ENCODE measurements around the gene CYP3A5. TPM values are rescaled to one million over a fixed set of nuclear protein-coding genes. Genes with fewer than 3 reads are reported as not detected.

The CYP3A5 gene
- total and polyA plus RNA-seq, 2 of the 13 experiments (the other 11 are each of a cell fraction or from before 2014, with no cell fraction given), result 5.7 to 9.3 TPM

DNA sequence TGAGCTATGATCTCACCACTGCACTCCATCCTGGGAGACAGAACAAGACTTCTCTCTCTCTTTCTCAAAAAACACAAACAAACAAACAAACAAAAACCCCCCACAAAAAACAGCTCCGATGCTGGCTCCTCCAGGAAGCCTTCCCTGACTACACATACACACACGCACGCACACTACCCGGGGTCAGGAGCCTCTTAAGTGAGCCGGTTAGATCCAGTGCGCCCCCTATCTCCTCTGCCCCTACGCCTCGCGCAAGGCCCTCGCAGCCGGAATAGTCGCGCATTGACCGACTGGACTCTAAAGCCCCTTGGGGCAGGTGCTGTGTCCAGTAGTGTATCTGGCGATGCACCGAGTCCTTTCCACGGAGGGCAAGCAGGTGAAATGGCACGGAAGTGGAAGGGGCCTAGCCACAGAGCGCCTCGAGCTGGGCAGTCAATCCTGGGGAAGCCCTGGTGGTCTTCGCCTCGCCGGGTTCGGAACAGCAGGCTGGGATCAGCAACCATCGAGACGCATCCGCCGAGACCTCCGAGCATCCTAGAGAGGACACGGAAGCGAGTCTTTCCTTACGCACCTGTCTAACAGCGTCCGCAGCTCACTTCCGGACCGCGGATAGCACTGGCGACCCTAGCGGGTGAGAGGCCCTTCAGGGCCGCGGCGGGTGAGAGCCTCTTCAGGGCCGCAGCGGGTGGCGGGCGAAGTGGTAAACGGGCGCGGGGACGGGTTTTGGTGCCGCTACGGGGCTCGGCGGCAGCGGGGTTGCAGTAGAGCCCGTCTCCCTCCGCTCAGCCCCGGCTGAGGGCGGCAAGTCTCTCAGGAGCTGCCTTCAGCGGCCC, 63.2 kb downstream of the CYP3A5 start, which contains the start of gene ZSCAN25 (continued):
- TF ChIP-seq, protein P1, sequence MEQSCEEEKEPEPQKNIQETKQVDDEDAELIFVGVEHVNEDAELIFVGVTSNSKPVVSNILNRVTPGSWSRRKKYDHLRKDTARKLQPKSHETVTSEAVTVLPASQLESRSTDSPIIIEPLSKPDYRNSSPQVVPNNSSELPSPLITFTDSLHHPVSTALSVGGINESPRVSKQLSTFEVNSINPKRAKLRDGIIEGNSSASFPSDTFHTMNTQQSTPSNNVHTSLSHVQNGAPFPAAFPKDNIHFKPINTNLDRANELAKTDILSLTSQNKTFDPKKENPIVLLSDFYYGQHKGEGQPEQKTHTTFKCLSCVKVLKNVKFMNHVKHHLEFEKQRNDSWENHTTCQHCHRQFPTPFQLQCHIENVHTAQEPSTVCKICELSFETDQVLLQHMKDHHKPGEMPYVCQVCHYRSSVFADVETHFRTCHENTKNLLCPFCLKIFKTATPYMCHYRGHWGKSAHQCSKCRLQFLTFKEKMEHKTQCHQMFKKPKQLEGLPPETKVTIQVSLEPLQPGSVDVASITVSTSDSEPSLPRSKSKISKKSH (CRISPR knock-in tag; IDR thresholded peaks at IDR 0.05; ENCODE audit: borderline replicate concordance), result peak; percentile 92; the same call in 1 of the 2 replicates
- peak; percentile 79 for TF ChIP-seq ZMYM2 (CRISPR knock-in tag; IDR thresholded peaks at IDR 0.05)
- TF ChIP-seq CHD2 (IDR thresholded peaks at IDR 0.05; ENCODE audit: low read depth, low read length), result no peak
- no peak for TF ChIP-seq DPF2 (CRISPR knock-in tag; IDR thresholded peaks at IDR 0.05; ENCODE audit: borderline replicate concordance, low read depth)
- no peak for TF ChIP-seq CEBPG (CRISPR knock-in tag; IDR thresholded peaks at IDR 0.05)
- peak; percentile 86; the same call in 1 of the 2 replicates for TF ChIP-seq NAIF1 (CRISPR knock-in tag; IDR thresholded peaks at IDR 0.05; ENCODE audit: borderline replicate concordance)
- no peak for TF ChIP-seq PCBP2 (optimal IDR thresholded peaks at IDR 0.05; ENCODE audit: low read depth, low read length, poor library complexity, severe bottlenecking)
- peak; percentile 82; the same call in 1 of the 2 replicates for TF ChIP-seq ZNF556 (CRISPR knock-in tag; IDR thresholded peaks at IDR 0.05; ENCODE audit: borderline replicate concordance)
- peak; percentile 66; the same call in 1 of the 2 replicates for TF ChIP-seq ZNF891 (CRISPR knock-in tag; IDR thresholded peaks at IDR 0.05)
- peak; percentile 84 for TF ChIP-seq ESRRA (CRISPR knock-in tag; IDR thresholded peaks at IDR 0.05; ENCODE audit: low read depth)
- TF ChIP-seq SIX4 (CRISPR knock-in tag; IDR thresholded peaks at IDR 0.05), result no peak
- TF ChIP-seq HDAC2 (CRISPR knock-in tag; IDR thresholded peaks at IDR 0.05), result peak; percentile 79
- TF ChIP-seq, protein P2, sequence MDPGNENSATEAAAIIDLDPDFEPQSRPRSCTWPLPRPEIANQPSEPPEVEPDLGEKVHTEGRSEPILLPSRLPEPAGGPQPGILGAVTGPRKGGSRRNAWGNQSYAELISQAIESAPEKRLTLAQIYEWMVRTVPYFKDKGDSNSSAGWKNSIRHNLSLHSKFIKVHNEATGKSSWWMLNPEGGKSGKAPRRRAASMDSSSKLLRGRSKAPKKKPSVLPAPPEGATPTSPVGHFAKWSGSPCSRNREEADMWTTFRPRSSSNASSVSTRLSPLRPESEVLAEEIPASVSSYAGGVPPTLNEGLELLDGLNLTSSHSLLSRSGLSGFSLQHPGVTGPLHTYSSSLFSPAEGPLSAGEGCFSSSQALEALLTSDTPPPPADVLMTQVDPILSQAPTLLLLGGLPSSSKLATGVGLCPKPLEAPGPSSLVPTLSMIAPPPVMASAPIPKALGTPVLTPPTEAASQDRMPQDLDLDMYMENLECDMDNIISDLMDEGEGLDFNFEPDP (CRISPR knock-in tag; conservative IDR thresholded peaks at IDR 0.05), result no peak
- TF ChIP-seq GPN1 (CRISPR knock-in tag; IDR thresholded peaks at IDR 0.05; ENCODE audit: borderline replicate concordance), result 0 out of 2 replicates have a peak, but pooled peaks have one; percentile 29
- no peak for TF ChIP-seq SOX6 (IDR thresholded peaks at IDR 0.05)
- TF ChIP-seq SOX6 (CRISPR knock-in tag; IDR thresholded peaks at IDR 0.05), result peak; percentile 74
- peak; percentile 83 for TF ChIP-seq ZNF160 (CRISPR knock-in tag; IDR thresholded peaks at IDR 0.05)
- TF ChIP-seq, protein P3, sequence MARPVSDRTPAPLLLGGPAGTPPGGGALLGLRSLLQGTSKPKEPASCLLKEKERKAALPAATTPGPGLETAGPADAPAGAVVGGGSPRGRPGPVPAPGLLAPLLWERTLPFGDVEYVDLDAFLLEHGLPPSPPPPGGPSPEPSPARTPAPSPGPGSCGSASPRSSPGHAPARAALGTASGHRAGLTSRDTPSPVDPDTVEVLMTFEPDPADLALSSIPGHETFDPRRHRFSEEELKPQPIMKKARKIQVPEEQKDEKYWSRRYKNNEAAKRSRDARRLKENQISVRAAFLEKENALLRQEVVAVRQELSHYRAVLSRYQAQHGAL (CRISPR knock-in tag; IDR thresholded peaks at IDR 0.05; ENCODE audit: not compliant biosample characterization), result peak; percentile 89
- TF ChIP-seq ZNF777 (CRISPR knock-in tag; IDR thresholded peaks at IDR 0.05), result peak; percentile 67
- peak; percentile 69 for TF ChIP-seq HCFC1 (IDR thresholded peaks at IDR 0.05; ENCODE audit: low read depth, low read length)
- TF ChIP-seq NFIC (IDR thresholded peaks at IDR 0.05; ENCODE audit: low read length), result peak; percentile 37; the same call in 1 of the 2 replicates
- no peak for TF ChIP-seq ZNF496 (CRISPR knock-in tag; IDR thresholded peaks at IDR 0.05; ENCODE audit: insufficient replicate concordance)
- TF ChIP-seq NFE2L2 (IDR thresholded peaks at IDR 0.05; ENCODE audit: low read length), result no peak
- TF ChIP-seq MAFF (IDR thresholded peaks at IDR 0.05; ENCODE audit: low read depth, low read length), result no peak
- TF ChIP-seq ZC3H13 (CRISPR knock-in tag; IDR thresholded peaks at IDR 0.05), result no peak; the same call in 1 of the 2 replicates

All from HepG2 (cell line).